Measurements from ENCODE around the gene RPS3. TPM values are rescaled to one million over a fixed set of nuclear protein-coding genes. Genes with fewer than 3 reads are reported as not detected.
A peak's percentile ranks its signal among the peaks of the same experiment; 100 is the strongest.

RPS3 gene
- total and polyA plus RNA-seq, 2 of the 13 experiments (the other 11 are each of a cell fraction or from before 2014, with no cell fraction given): 2,143 to 3,616 TPM

- Histone ChIP-seq H3K36me3 (replicated peaks in 1 of 2; ENCODE audit: control insufficient read depth in 1 of 2, insufficient read depth in 2 of 2, low read length in 2 of 2) (no peaks in the 10 kb centered on the region), H3K4me2 (ENCODE audit: low read depth, low read length) (peak overlapping the region; percentile 58), H3K27ac (ENCODE audit: extremely low read length, insufficient read depth, low read length) (no peak overlapping the region), H3K27me3 (ENCODE audit: control insufficient read depth in 1 of 2, insufficient read depth in 2 of 2, low read length in 2 of 2) (peaks cover 7 to 9% of the 10 kb centered on the region in 2 experiments), H3K4me3 (replicated peaks in 1 of 3; ENCODE audit: insufficient read depth in 1 of 3, low read depth in 2 of 3, low read length in 3 of 3) (peak overlapping the region in 1 of 3 experiments; percentile 31; a peak in 1 of 6 replicates), H3K4me1 (ENCODE audit: insufficient read depth, low read length) (peaks cover 53% of the 10 kb centered on the region), H3K9me3 (ENCODE audit: low read length) (no peaks in the 10 kb centered on the region), H4K20me1 (ENCODE audit: insufficient read depth, low read length) (no peaks in the 10 kb centered on the region), H3K9ac (ENCODE audit: insufficient read depth, low read depth, low read length) (no peak overlapping the region), H2AFZ (ENCODE audit: low read length) (no peak overlapping the region), H3K79me2 (ENCODE audit: insufficient read depth, low read length) (no peaks in the 10 kb centered on the region)
- in situ Hi-C loops (cut with HindIII; ENCODE audit: extremely low pct_ligation_motif_present, low pct_unique_long_range_greater_than_20kb) (loop anchor here (5.0 kb wide), 2 partner anchors 53 to 98 kb away; no protein-coding TSS in a partner anchor), intact Hi-C loops (cut with micrococcal nuclease; ENCODE audit: unreplicated experiment) (loop anchor here (2.0 to 5.0 kb wide), 2 partner anchors 27 to 38 kb away; no protein-coding TSS in a partner anchor)
- 4% methylated on average over 2 of the region's 2 CpGs for WGBS (ENCODE audit: low lambda C conversion rate)
- ChIA-PET POLR2A (interaction anchor here (1.2 kb wide), 1 partner anchor 28 kb away, joined by 8 read pairs; no protein-coding TSS in a partner anchor), CTCF (ENCODE audit: low intra/inter-chr PET ratio, low total read pairs) (no interaction called here)
- BruUV-seq (replicated peaks): no TSS peak
- DNase-seq (ENCODE audit: low spot score) (no peak), FAIRE-seq (no peak), ATAC-seq (no peak)
- TF ChIP-seq HNF1A (IDR thresholded peaks at IDR 0.05; ENCODE audit: low read depth) (no peak), HNF1A (CRISPR knock-in tag; IDR thresholded peaks at IDR 0.05; ENCODE audit: borderline replicate concordance) (no peak), HNRNPK (IDR thresholded peaks at IDR 0.05; ENCODE audit: low read depth, low read length, poor library complexity, severe bottlenecking) (no peak), ESRRA (CRISPR knock-in tag; IDR thresholded peaks at IDR 0.05; ENCODE audit: low read depth) (no peak), ZBTB21 (CRISPR knock-in tag; IDR thresholded peaks at IDR 0.05) (no peak), BCL6 (CRISPR knock-in tag; IDR thresholded peaks at IDR 0.05) (peak; percentile 78), ZNF816 (CRISPR knock-in tag; IDR thresholded peaks at IDR 0.05; ENCODE audit: borderline replicate concordance) (0 out of 2 replicates have a peak, but pooled peaks have one; percentile 32)
Measured at GRCh38 chr11:75380245-75380644, 19.1 kb upstream of the RPS3 start.

Measured in HepG2 (cell line).